ENCODE data around the gene IRAK4.

The IRAK4 gene

GRCh38 chr12:43766291-43766690, 7.5 kb downstream of the IRAK4 start:
- no peak for DNase-seq (ENCODE audit: low spot score)

- DNase-seq (ENCODE audit: low spot score), result peak; percentile 58
These were observed 17.7 kb downstream of the IRAK4 start for GRCh38 chr12:43776498-43776897.

- no peak for DNase-seq (ENCODE audit: low spot score)
These were observed 28.3 kb downstream of the IRAK4 start for GRCh38 chr12:43786899-43787693.

GRCh38 chr12:43789941-43790340, 31.2 kb downstream of the IRAK4 start:
- no peak for DNase-seq (ENCODE audit: low spot score)

- no peak for DNase-seq (ENCODE audit: low spot score)
These were observed 37.0 kb downstream of the IRAK4 start for GRCh38 chr12:43795716-43796280.

GRCh38 chr12:43797561-43798217, 38.9 kb downstream of the IRAK4 start:
- DNase-seq (ENCODE audit: low spot score), result no peak

GRCh38 chr12:43805149-43805859, 46.6 kb downstream of the IRAK4 start:
- no peak for DNase-seq (ENCODE audit: low spot score)

GRCh38 chr12:43805860-43806736, 47.3 kb downstream of the IRAK4 start, which contains the start of gene TWF1:
Gene TWF1, minus strand, starts transcription at chr12:43806317. Its CDS starts 72 bp downstream, at chr12:43806245.
- DNase-seq (ENCODE audit: low spot score), result peak; percentile 96

GRCh38 chr12:43806737-43807072, 48.0 kb downstream of the IRAK4 start:
- DNase-seq (ENCODE audit: low spot score), result no peak

- DNase-seq (ENCODE audit: low spot score), result no peak
These were observed 48.6 kb downstream of the IRAK4 start for GRCh38 chr12:43807386-43807785.

GRCh38 chr12:43812057-43812456, 53.3 kb downstream of the IRAK4 start:
- DNase-seq (ENCODE audit: low spot score), result no peak

GRCh38 chr12:43812926-43813325, 54.2 kb downstream of the IRAK4 start:
- no peak for DNase-seq (ENCODE audit: low spot score)

- DNase-seq (ENCODE audit: low spot score), result no peak
These were observed 56.7 kb downstream of the IRAK4 start for GRCh38 chr12:43815416-43815815.

GRCh38 chr12:43816168-43816567, 57.4 kb downstream of the IRAK4 start:
- no peak for DNase-seq (ENCODE audit: low spot score)

GRCh38 chr12:43824207-43824775, 65.5 kb downstream of the IRAK4 start:
- DNase-seq (ENCODE audit: low spot score), result no peak

GRCh38 chr12:43826681-43827080, 67.9 kb downstream of the IRAK4 start:
- no peak for DNase-seq (ENCODE audit: low spot score)

GRCh38 chr12:43827093-43827492, 68.3 kb downstream of the IRAK4 start:
- DNase-seq (ENCODE audit: low spot score), result no peak

- no peak for DNase-seq (ENCODE audit: low spot score)
These were observed 73.9 kb downstream of the IRAK4 start for GRCh38 chr12:43832463-43833168.

- DNase-seq (ENCODE audit: low spot score), result no peak
These were observed 76.5 kb downstream of the IRAK4 start for GRCh38 chr12:43835264-43835655.

GRCh38 chr12:43835656-43836474, 77.1 kb downstream of the IRAK4 start, which contains the start of gene TMEM117:
Gene TMEM117, plus strand, starts transcription at chr12:43836081.
- DNase-seq (ENCODE audit: low spot score), result peak; percentile 87

Data from D341Med (cell line).